22Rv1 (cell line): Measurements from ENCODE around the gene UBXN11.

Experiments used
- H3K27ac ChIP-seq: fragments of 450-650 bp; 2 replicates; pipeline ENCODE4 v1.5.1; 2017
- CTCF ChIP-seq: fragments of 450-650 bp; IDR thresholded peaks from 2 replicates; pipeline ENCODE4 v1.5.1; 2017; ENCODE audit warnings: mild to moderate bottlenecking
- ZFX ChIP-seq: fragments of 450-650 bp; IDR thresholded peaks from 2 replicates; pipeline ENCODE4 v1.6.1; 2017; ENCODE audit warnings: antibody characterized with exemption, borderline replicate concordance

The UBXN11 gene

GRCh38 chr1:26306290-26307229, at the start of gene UBXN11:
Gene UBXN11, minus strand, starts transcription at chr1:26306636. Its CDS starts 3,753 bp downstream, at chr1:26302883.
- H3K27ac ChIP-seq: peak within 1 kb of the TSS; percentile 61
- TF ChIP-seq CTCF: no peak
- no peak for TF ChIP-seq ZFX

- H3K27ac ChIP-seq: no peak overlapping the region
- TF ChIP-seq CTCF (no peak), ZFX (no peak)
These were observed 49.7 kb upstream of the UBXN11 start for GRCh38 chr1:26356106-26356505.

- H3K27ac ChIP-seq: no peak overlapping the region
- TF ChIP-seq ZFX (no peak), CTCF (no peak)
These were observed 48.5 kb upstream of the UBXN11 start for GRCh38 chr1:26354972-26355371.

GRCh38 chr1:26353976-26354820, 47.8 kb upstream of the UBXN11 start, which contains the start of gene CRYBG2:
Gene CRYBG2, minus strand, starts transcription at chr1:26354130. Its CDS starts 7,473 bp downstream, at chr1:26346657.
- no peak for TF ChIP-seq CTCF
- no peak for TF ChIP-seq ZFX
- no peak within 1 kb of the TSS for H3K27ac ChIP-seq

- H3K27ac ChIP-seq: no peak overlapping the region
These were observed 46.9 kb upstream of the UBXN11 start for GRCh38 chr1:26353210-26353859.

GRCh38 chr1:26352338-26352679, 45.9 kb upstream of the UBXN11 start:
- no peak overlapping the region for H3K27ac ChIP-seq

More at GRCh38 chr1:26353210-26353859, 46.9 kb upstream of the UBXN11 start:
- TF ChIP-seq CTCF (no peak), ZFX (no peak)

More at GRCh38 chr1:26352338-26352679, 45.9 kb upstream of the UBXN11 start:
- TF ChIP-seq CTCF: no peak
- TF ChIP-seq ZFX: no peak
